Heart left ventricle (tissue), 16 donors: ENCODE results near the gene ZCCHC8. TPM values are rescaled to one million over a fixed set of nuclear protein-coding genes. Genes with fewer than 3 reads are reported as not detected.

ENCODE experiments used
- ATAC-seq, 4 donors: fragments of 200-7000 bp; cut with Tn5 transposase; one replicate each; pipeline ENCODE4 v1.9.1; 2020 to 2022; ENCODE audit warnings: moderate library complexity in 4 of 4, mild to moderate bottlenecking in 3 of 4, moderate number of reproducible peaks in 1 of 4
- DNase-seq, 5 donors: peaks; one replicate each; pipeline ENCODE4 v3.0.0-alpha.2; 2020
- H3K27ac ChIP-seq, 12 donors: fragments of 200-600 bp; sonication (generic) in 4 of 12; one replicate each; pipeline versions ENCODE4 v1.5.0 to v1.8.0; 2016 to 2022; ENCODE audit warnings: mild to moderate bottlenecking in 2 of 12
- H3K27me3 ChIP-seq, 9 donors: fragments of 200-600 bp; sonication (generic) in 2 of 9; one replicate each; pipeline versions ENCODE4 v1.5.1 to v1.8.0; 2016 to 2022; ENCODE audit warnings: mild to moderate bottlenecking in 3 of 9
- H3K36me3 ChIP-seq, 9 donors: fragments of 200-600 bp; sonication (generic) in 2 of 9; one replicate each; pipeline versions ENCODE4 v1.5.0 to v1.8.0; 2018 to 2022; ENCODE audit warnings: mild to moderate bottlenecking in 2 of 9
- H3K4me1 ChIP-seq, 12 donors: fragments of 200-600 bp; sonication (generic) in 4 of 12; one replicate each; pipeline versions ENCODE4 v1.5.0 to v1.8.0; 2016 to 2022; ENCODE audit warnings: mild to moderate bottlenecking in 3 of 12
- H3K4me3 ChIP-seq, 12 donors: fragments of 200-600 bp; sonication (generic) in 4 of 12; one replicate each; pipeline versions ENCODE4 v1.5.0 to v1.8.0; 2017 to 2022; ENCODE audit warnings: mild to moderate bottlenecking in 9 of 12, moderate library complexity in 4 of 12
- H3K9me3 ChIP-seq, 12 donors: fragments of 200-600 bp; sonication (generic) in 4 of 12; one replicate each; pipeline versions ENCODE4 v1.5.0 to v1.8.0; 2016 to 2022; ENCODE audit warnings: mild to moderate bottlenecking in 1 of 12
- POLR2A ChIP-seq, 2 donors: fragments of 450-650 bp; IDR thresholded peaks; one replicate each; pipeline ENCODE4 v1.6.1; 2017; ENCODE audit warnings: antibody characterized with exemption in 2 of 2, mild to moderate bottlenecking in 2 of 2, moderate library complexity in 2 of 2
- WGBS, 4 donors: extraction: QIAGEN DNeasy Blood & Tissue Kit in 2 of 4; methylation state at CpG; one replicate each; pipeline versions ENCODE4 v1.1.5 to v1.1.7; 2013 to 2018; 5-methylcytosine and 5-hydroxymethylcytosine counted together
- intact Hi-C, 10 donors: fragments of 100-400 bp; cut with DNase I; formaldehyde crosslinking; loops; one replicate each; pipeline versions ENCODE4 v1.11.1 to v1.14.2; 2022
- polyA plus RNA-seq, 2 donors: library from polyadenylated mRNA; stranded (reverse); fragments of 200-250 nt; gene quantifications; one replicate each; pipeline ENCODE4 v1.2.3, GENCODE V29; 2013
- total RNA-seq, 9 donors: library from RNA; depleted of rRNA in 2 of 9; stranded (reverse); fragments of >200 nt in 2 of 9; fragmentation: NEBNext Ultra II Directional in 3 of 9; extraction: Animal tissue kit (Norgen Biotek cat#: 25700) in 3 of 9; gene quantifications; one replicate each; pipeline versions ENCODE4 v1.1.0 to v1.2.4, GENCODE V29; 2016 to 2023
- TF ChIP-seq, protein P1 (sequence below), 12 donors: fragments of 200-600 bp; sonication (generic) in 4 of 12; IDR thresholded peaks; one replicate each; pipeline versions ENCODE4 v1.5.0 to v1.8.0; 2018 to 2022; ENCODE audit warnings: antibody characterized with exemption in 12 of 12, mild to moderate bottlenecking in 5 of 12
- donor health status: ischemic (EF 13 %, LVEDD 7.1; RV severe dilation, severe dysfunction).
- donor health status: healthy with polysubstance abuse.
- donor health status: DM: no; HTN: yes; CAD: no.
- donor health status: DM: no; HTN: no; CAD: no.
- donor health status: ischemic (EF 25% LVEDD 6.9; RV normal size, moderate dysfunction).
- donor health status: ischemic (EF 25% LVEDD 5.7; RV mildly dilated, moderate dysfunction).
- donor health status: healthy.
- donor health status: DM: yes; HTN: yes; CAD: no.
- donor health status: ischemic (EF 35%, LVEDD 5.7; RV mildly dilated, moderate dysfunction).
- donor health status: nonischemic (EF 11% LVEDD 7.7; RV severe dilation, severe dysfunction).
- donor health status: DM: yes; HTN: yes; CAD: no.
- donor health status: PGD.
- donor health status: ischemic (EF 29% LVEDD 5.4; RV normal size, mild dysfunction).
- donor health status: nonischemic (EF 23%, LVEDD 6.1; RV moderate dilation, normal function).

ZCCHC8 gene
- total and polyA plus RNA-seq, 11 donors, result 6.4 to 14.3 (median 8.0) TPM

DNA sequence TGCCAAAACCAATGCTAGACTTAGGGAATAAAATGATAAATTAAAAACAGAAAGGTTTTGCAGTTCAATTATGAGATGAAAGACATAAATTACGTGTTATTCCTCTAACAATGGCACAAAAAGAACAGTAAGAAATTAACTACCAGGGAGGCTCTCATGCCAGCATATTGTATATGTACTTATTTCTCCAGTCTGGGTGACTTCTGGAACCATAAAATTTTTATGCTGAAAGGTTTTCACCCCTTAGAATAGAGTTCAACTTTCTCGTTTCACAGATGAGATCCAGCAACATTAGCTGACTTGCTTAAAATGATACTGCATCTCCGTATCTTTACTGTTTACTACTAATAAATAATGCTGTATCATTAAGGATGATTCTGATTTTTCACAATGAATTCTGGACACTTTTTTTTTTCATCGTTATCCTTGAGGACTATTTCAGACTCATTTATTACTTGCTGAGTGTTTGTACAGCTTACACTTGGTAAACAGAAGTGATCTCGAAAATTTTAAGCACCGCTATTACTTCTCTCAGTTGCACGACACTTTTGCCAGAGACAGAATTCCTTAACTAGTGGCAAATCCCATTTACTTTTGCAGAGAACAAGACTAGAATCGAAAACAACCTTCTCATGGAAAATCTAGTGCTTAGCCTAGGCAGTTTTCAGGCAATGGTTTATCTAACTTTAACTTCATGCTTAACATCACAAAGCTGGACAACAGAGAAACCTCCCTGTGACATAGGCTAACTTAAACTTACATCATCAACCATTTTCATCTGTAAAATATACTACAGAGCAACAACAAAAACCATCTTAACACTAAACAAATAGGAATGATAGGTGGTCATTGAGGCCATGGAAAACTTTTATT is 23.4 kb upstream of the ZCCHC8 start:
- peaks cover 0 to 61% (median 43%) of the 10 kb centered on the region in 9 donors for H3K36me3 ChIP-seq
- H3K27me3 ChIP-seq, result no peaks in the 10 kb centered on the region
- TF ChIP-seq POLR2A (IDR thresholded peaks at IDR 0.05), result no peak
- TF ChIP-seq, protein P1, sequence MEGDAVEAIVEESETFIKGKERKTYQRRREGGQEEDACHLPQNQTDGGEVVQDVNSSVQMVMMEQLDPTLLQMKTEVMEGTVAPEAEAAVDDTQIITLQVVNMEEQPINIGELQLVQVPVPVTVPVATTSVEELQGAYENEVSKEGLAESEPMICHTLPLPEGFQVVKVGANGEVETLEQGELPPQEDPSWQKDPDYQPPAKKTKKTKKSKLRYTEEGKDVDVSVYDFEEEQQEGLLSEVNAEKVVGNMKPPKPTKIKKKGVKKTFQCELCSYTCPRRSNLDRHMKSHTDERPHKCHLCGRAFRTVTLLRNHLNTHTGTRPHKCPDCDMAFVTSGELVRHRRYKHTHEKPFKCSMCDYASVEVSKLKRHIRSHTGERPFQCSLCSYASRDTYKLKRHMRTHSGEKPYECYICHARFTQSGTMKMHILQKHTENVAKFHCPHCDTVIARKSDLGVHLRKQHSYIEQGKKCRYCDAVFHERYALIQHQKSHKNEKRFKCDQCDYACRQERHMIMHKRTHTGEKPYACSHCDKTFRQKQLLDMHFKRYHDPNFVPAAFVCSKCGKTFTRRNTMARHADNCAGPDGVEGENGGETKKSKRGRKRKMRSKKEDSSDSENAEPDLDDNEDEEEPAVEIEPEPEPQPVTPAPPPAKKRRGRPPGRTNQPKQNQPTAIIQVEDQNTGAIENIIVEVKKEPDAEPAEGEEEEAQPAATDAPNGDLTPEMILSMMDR (IDR thresholded peaks at IDR 0.05), result no peak
- intact Hi-C loops, result loop anchor here in 2 of 10 donors (2.0 to 10.0 kb wide), 2 partner anchors 23 to 231 kb away; partner anchors contain the start of genes DENR (in 1 of the 2) and ZCCHC8 (in 1 of the 2)
- H3K9me3 ChIP-seq, result no peaks in the 10 kb centered on the region
- WGBS, 4 donors, result 18 to 23% (median 19%) methylated on average over 8 of the region's 8 CpGs
- ATAC-seq, result no peak
- peaks cover 12 to 53% (median 45%) of the 10 kb centered on the region in 12 donors for H3K4me1 ChIP-seq
- peak overlapping the region in 10 of 12 donors; percentile 55 to 92 (median 76) for H3K4me3 ChIP-seq
- DNase-seq, result no peak
- peak overlapping the region in 3 of 12 donors; percentile 0 to 94 (median 57) for H3K27ac ChIP-seq

DNA sequence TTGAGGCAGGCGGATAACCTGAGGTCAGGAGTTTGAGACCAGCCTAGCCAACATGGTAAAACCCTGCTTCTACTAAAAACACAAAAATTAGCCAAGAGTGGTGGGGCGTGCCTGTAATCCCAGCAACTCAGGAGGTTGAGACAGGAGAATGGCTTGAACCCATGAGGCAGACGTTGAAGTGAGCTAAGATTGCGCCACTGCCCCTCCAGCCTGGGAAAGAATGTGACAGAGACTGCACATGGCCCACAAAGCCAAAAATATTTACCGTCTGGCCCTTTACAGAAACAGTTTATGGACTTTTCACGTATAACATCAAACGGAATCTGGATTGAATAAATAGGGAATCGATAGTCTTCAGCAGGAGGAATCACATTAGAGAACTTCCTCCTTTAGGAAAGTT is 22.5 kb upstream of the ZCCHC8 start:
- no peaks in the 10 kb centered on the region for H3K9me3 ChIP-seq
- peaks cover 12 to 52% (median 45%) of the 10 kb centered on the region in 12 donors for H3K4me1 ChIP-seq
- no peaks in the 10 kb centered on the region for H3K27me3 ChIP-seq
- no peak for ATAC-seq
- H3K4me3 ChIP-seq, result peak overlapping the region in 7 of 12 donors; percentile 55 to 92 (median 76)
- intact Hi-C loops, result loop anchor here in 1 of 10 donors (10.0 kb wide), 1 partner anchor 232 kb away; the partner anchor contains the start of gene DENR
- WGBS, 4 donors, result 46 to 48% (median 47%) methylated on average over 8 of the region's 8 CpGs
- peaks cover 0 to 69% (median 51%) of the 10 kb centered on the region in 9 donors for H3K36me3 ChIP-seq
- no peak for DNase-seq
- H3K27ac ChIP-seq, result peak overlapping the region in 2 of 12 donors; percentile 1 to 94
- no peak for TF ChIP-seq POLR2A (IDR thresholded peaks at IDR 0.05)
- TF ChIP-seq, protein P1 (IDR thresholded peaks at IDR 0.05), result no peak

DNA sequence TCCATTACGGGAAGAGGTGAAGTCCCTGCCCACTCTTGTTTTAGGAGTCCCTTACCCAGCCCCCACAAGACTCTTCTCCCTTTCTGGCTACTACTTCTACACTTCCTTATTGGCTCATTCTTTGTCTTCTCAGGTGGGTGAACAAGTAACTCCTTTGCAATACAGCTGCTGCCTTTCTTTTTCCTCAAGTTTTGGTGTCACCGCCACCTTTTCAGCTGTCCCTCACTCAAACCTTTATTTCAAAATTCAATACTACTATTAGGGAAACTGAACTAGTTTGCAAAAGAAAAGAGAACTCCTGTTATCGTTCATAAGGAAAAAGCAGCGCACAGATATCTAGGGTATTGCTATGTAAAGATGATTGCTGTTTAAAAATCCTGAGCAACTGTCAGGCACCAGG is 19.9 kb upstream of the ZCCHC8 start:
- no peak for TF ChIP-seq POLR2A (IDR thresholded peaks at IDR 0.05)
- TF ChIP-seq, protein P1 (IDR thresholded peaks at IDR 0.05), result no peak
- no peak for ATAC-seq
- no peak overlapping the region for H3K4me3 ChIP-seq
- no peaks in the 10 kb centered on the region for H3K9me3 ChIP-seq
- H3K27me3 ChIP-seq, result no peaks in the 10 kb centered on the region
- WGBS, 4 donors, result 89 to 94% (median 93%) methylated on average over 4 of the region's 4 CpGs
- no peak for DNase-seq
- intact Hi-C loops, result loop anchor here in 1 of 10 donors (10.0 kb wide), 1 partner anchor 234 kb away; the partner anchor contains the start of gene DENR
- peaks cover 6 to 95% (median 77%) of the 10 kb centered on the region in 9 donors for H3K36me3 ChIP-seq
- H3K27ac ChIP-seq, result no peak overlapping the region
- H3K4me1 ChIP-seq, result peaks cover 9 to 44% (median 37%) of the 10 kb centered on the region in 12 donors

DNA sequence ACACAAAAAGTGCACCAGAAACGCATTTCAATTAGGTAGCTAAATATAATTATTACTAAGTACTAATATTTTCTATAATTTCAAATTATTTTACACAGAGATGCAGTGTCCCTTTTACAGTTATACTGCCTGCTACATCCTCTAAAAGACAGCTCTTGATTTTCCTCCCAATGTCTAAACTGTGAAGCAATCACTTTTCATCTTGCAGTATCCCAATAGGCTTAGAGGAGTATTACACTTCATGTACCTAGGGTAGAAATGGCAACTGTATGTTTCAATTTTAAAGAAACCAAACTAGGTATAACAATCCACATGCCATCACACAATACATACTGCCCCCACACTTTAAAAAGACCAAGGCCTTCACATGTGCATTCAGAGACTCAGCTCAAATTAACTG is 18.7 kb upstream of the ZCCHC8 start:
- H3K36me3 ChIP-seq, result peaks cover 8 to 100% (median 84%) of the 10 kb centered on the region in 9 donors
- 80 to 83% (median 82%) methylated on average over 1 of the region's 1 CpG for WGBS, 4 donors
- no peaks in the 10 kb centered on the region for H3K27me3 ChIP-seq
- peaks cover 6 to 34% (median 28%) of the 10 kb centered on the region in 12 donors for H3K4me1 ChIP-seq
- ATAC-seq (no peak), DNase-seq (no peak)
- no peak overlapping the region for H3K27ac ChIP-seq
- H3K9me3 ChIP-seq, result no peaks in the 10 kb centered on the region
- H3K4me3 ChIP-seq, result no peak overlapping the region
- no peak for TF ChIP-seq POLR2A (IDR thresholded peaks at IDR 0.05)
- TF ChIP-seq, protein P1 (IDR thresholded peaks at IDR 0.05), result no peak
- intact Hi-C loops, result no loop called here
